Prostate gland (tissue), 2 donors: Measurements from ENCODE around the gene CYP11A1. TPM values are rescaled to one million over a fixed set of nuclear protein-coding genes. Genes with fewer than 3 reads are reported as not detected.

ENCODE experiments used
- DNase-seq: peaks from one replicate; pipeline ENCODE4 v3.0.0-alpha.2; 2019; ENCODE audit warnings: low spot score
- H3K27ac ChIP-seq, 2 donors: fragments of 200-600 bp; sonication (generic); 2 replicates each; pipeline ENCODE4 v1.5.1; 2017 to 2019
- H3K27me3 ChIP-seq: fragments of 200-600 bp; sonication (generic); replicated peaks from 2 replicates; pipeline ENCODE4 v1.5.1; 2019; ENCODE audit not compliant: insufficient read depth
- H3K36me3 ChIP-seq, 2 donors: fragments of 200-600 bp; sonication (generic); 1 replicate in 1 of 2; 2 replicates in 1 of 2; pipeline versions ENCODE4 v1.5.1 to v1.8.1; 2017 to 2019
- H3K4me1 ChIP-seq: fragments of 200-600 bp; sonication (generic); replicated peaks from 2 replicates; pipeline ENCODE4 v1.5.1; 2019
- H3K4me3 ChIP-seq, 2 donors: fragments of 200-600 bp; sonication (generic); 2 replicates each; pipeline ENCODE4 v1.5.1; 2017 to 2019
- H3K9me3 ChIP-seq: fragments of 200-600 bp; sonication (generic); 2 replicates; pipeline ENCODE4 v1.5.1; 2017
- CTCF ChIP-seq, 4 experiments: fragments of 200-600 bp in 2 of 4; fragments of 450-650 bp in 2 of 4; sonication (generic) in 2 of 4; IDR thresholded peaks; 1 replicate in 3 of 4; 2 replicates in 1 of 4; pipeline ENCODE4 v1.5.1; 2016 to 2019; ENCODE audit warnings: antibody characterized with exemption in 4 of 4, mild to moderate bottlenecking in 2 of 4, moderate library complexity in 2 of 4
- POLR2A ChIP-seq: fragments of 450-650 bp; IDR thresholded peaks from one replicate; pipeline ENCODE4 v1.6.1; 2016; ENCODE audit warnings: antibody characterized with exemption, mild to moderate bottlenecking
- POLR2AphosphoS5 ChIP-seq: sonication (generic); formaldehyde crosslinking; IDR thresholded peaks from one replicate; pipeline ENCODE4 v1.6.1; 2017; ENCODE audit warnings: antibody characterized with exemption
- WGBS: methylation state at CpG from one replicate; pipeline ENCODE4 v1.1.5; 2018; 5-methylcytosine and 5-hydroxymethylcytosine counted together
- intact Hi-C: fragments of 100-400 bp; cut with DNase I; formaldehyde crosslinking; loops from one replicate; pipeline ENCODE4 v1.14.2; 2022
- total RNA-seq, 2 donors: library from RNA; depleted of rRNA; stranded (reverse); fragments of >200 nt; gene quantifications; one replicate each; pipeline ENCODE4 v1.1.0, GENCODE V29; 2016

Gene CYP11A1
- total RNA-seq, 2 donors from 2014 or later: 0.87 to 45.9 TPM

- WGBS: 89% methylated on average over 10 of the region's 10 CpGs
- H3K36me3 ChIP-seq: no peaks in the 10 kb centered on the region
- no peaks in the 10 kb centered on the region for H3K4me1 ChIP-seq
- TF ChIP-seq POLR2A (no peak), CTCF (IDR thresholded peaks at IDR 0.05) (no peak), POLR2AphosphoS5 (no peak)
- DNase-seq: no peak
- no peak overlapping the region for H3K4me3 ChIP-seq
- H3K27ac ChIP-seq: no peak overlapping the region
- intact Hi-C loops: no loop called here
- no peaks in the 10 kb centered on the region for H3K9me3 ChIP-seq
- no peaks in the 10 kb centered on the region for H3K27me3 ChIP-seq
Observed at GRCh38 chr15:74345051-74345450, 22.4 kb downstream of the CYP11A1 start.

GRCh38 chr15:74343797-74344127 lies 23.7 kb downstream of the CYP11A1 start:
- intact Hi-C loops: no loop called here
- Histone ChIP-seq H3K9me3 (no peaks in the 10 kb centered on the region), H3K36me3 (no peaks in the 10 kb centered on the region), H3K27me3 (no peaks in the 10 kb centered on the region), H3K4me3 (no peak overlapping the region), H3K27ac (no peak overlapping the region), H3K4me1 (no peaks in the 10 kb centered on the region)
- no peak for DNase-seq
- 98% methylated on average over 8 of the region's 8 CpGs for WGBS
- TF ChIP-seq POLR2A: no peak
- TF ChIP-seq CTCF (IDR thresholded peaks at IDR 0.05): no peak
- no peak for TF ChIP-seq POLR2AphosphoS5

GRCh38 chr15:74343127-74343796 lies 24.2 kb downstream of the CYP11A1 start:
- H3K9me3 ChIP-seq: no peaks in the 10 kb centered on the region
- intact Hi-C loops: no loop called here
- H3K4me1 ChIP-seq: no peaks in the 10 kb centered on the region
- H3K36me3 ChIP-seq: no peaks in the 10 kb centered on the region
- 96% methylated on average over 14 of the region's 14 CpGs for WGBS
- no peak for DNase-seq
- no peak overlapping the region for H3K27ac ChIP-seq
- H3K4me3 ChIP-seq: no peak overlapping the region
- TF ChIP-seq POLR2A: no peak
- TF ChIP-seq CTCF (IDR thresholded peaks at IDR 0.05): no peak
- TF ChIP-seq POLR2AphosphoS5: no peak
- H3K27me3 ChIP-seq: no peaks in the 10 kb centered on the region

GRCh38 chr15:74340150-74340549 lies 27.3 kb downstream of the CYP11A1 start:
- 49% methylated on average over 4 of the region's 4 CpGs for WGBS
- H3K4me3 ChIP-seq: no peak overlapping the region
- H3K4me1 ChIP-seq: no peaks in the 10 kb centered on the region
- H3K27ac ChIP-seq: no peak overlapping the region
- no peak for DNase-seq
- no peaks in the 10 kb centered on the region for H3K36me3 ChIP-seq
- intact Hi-C loops: no loop called here
- TF ChIP-seq POLR2AphosphoS5: no peak
- no peaks in the 10 kb centered on the region for H3K27me3 ChIP-seq
- no peaks in the 10 kb centered on the region for H3K9me3 ChIP-seq

GRCh38 chr15:74339371-74339770 lies 28.1 kb downstream of the CYP11A1 start:
- no peak for TF ChIP-seq POLR2AphosphoS5
- TF ChIP-seq POLR2A: no peak
- TF ChIP-seq CTCF (IDR thresholded peaks at IDR 0.05): no peak
- Histone ChIP-seq H3K4me1 (no peaks in the 10 kb centered on the region), H3K27ac (no peak overlapping the region), H3K36me3 (no peaks in the 10 kb centered on the region), H3K4me3 (no peak overlapping the region), H3K9me3 (no peaks in the 10 kb centered on the region), H3K27me3 (no peaks in the 10 kb centered on the region)
- WGBS: 98% methylated on average over 9 of the region's 9 CpGs
- intact Hi-C loops: no loop called here
- DNase-seq: no peak
